LNCAP (cell line): ENCODE data around the gene MINDY4.

Experiments
- TF ChIP-seq, protein P1 (sequence below): fragments of 450-650 bp; IDR thresholded peaks from 2 replicates; pipeline ENCODE4 v1.5.1; 2017; ENCODE audit warnings: mild to moderate bottlenecking

MINDY4 gene

DNA sequence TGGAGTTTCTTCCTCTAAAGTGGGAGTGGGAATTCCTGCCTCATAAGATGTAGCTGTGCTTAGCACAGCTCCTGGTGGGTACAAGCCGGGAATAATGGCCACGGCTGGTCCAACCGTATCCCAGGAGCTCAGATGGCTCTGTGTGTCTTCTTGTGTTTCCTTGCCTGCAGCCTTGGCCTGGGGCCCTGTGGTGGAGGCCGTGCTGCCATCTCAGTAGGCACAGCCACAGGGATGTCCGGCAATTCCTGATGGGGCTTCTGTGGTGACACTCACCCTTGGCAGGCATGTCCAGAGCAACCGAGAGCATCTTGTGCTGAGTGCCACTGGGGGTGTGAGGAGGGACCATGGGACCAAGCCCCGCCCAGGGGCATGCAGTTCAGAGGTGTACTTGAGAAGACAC is 90.4 kb downstream of the MINDY4 start:
- TF ChIP-seq, protein P1, sequence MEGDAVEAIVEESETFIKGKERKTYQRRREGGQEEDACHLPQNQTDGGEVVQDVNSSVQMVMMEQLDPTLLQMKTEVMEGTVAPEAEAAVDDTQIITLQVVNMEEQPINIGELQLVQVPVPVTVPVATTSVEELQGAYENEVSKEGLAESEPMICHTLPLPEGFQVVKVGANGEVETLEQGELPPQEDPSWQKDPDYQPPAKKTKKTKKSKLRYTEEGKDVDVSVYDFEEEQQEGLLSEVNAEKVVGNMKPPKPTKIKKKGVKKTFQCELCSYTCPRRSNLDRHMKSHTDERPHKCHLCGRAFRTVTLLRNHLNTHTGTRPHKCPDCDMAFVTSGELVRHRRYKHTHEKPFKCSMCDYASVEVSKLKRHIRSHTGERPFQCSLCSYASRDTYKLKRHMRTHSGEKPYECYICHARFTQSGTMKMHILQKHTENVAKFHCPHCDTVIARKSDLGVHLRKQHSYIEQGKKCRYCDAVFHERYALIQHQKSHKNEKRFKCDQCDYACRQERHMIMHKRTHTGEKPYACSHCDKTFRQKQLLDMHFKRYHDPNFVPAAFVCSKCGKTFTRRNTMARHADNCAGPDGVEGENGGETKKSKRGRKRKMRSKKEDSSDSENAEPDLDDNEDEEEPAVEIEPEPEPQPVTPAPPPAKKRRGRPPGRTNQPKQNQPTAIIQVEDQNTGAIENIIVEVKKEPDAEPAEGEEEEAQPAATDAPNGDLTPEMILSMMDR: no peak

DNA sequence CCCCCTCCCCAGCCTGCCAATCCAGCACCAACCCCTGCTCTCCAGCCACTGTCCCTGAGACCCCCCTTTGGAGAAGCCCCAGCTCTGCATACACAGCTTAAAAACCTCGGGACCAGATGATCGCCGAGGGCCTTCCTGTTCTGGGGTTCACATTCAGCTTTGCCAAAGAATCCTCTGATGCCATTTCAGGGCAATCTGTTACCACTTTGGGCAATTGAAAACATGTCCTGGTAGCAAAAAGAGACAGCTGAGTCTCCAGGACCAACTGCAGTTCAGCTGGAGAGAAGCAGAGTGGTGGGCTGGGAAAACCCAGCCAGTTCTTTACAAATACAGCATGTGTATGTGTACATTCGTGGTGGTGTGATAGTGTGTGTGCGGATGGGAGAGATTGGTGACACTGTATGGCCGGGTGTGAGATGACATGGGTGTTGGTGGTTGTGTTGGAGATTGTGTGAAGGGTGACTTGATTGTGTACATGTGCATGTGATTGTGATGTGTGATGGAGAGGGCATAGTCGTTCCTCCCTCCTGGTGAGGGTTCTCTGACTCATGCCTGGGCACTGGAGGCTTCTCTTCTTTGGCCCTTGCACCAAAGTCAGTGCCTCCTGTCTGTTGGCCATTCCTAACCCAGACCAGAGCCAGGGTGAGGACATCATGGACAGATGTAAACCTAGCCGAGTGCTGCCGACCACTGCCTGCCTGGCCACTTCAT is 91.9 kb downstream of the MINDY4 start:
- TF ChIP-seq, protein P1: no peak

- TF ChIP-seq, protein P1: no peak
Observed at GRCh38 chr7:30863706-30864035, 92.5 kb downstream of the MINDY4 start.

DNA sequence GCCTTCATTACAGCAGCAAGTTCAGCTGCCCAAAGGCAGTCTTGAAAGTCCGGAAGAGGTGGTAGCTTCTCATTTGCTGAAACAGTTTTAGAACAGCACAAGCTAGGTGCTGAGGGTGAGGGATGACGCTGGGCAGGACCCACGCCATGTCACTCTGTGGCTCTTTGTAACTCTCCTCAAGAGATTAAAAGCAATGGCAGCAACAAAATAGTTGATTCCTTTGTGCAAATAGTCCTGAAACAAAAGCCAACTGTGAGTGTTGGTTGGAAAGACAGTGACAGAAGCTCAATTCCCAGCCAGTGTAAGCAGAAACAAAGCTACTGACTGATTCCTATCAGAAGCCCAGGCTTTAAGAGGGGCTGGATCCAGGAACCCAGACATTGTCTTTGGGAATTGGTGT is 92.9 kb downstream of the MINDY4 start:
- TF ChIP-seq, protein P1: no peak

- TF ChIP-seq, protein P1: no peak
Observed at GRCh38 chr7:30865076-30865475, 93.9 kb downstream of the MINDY4 start.

DNA sequence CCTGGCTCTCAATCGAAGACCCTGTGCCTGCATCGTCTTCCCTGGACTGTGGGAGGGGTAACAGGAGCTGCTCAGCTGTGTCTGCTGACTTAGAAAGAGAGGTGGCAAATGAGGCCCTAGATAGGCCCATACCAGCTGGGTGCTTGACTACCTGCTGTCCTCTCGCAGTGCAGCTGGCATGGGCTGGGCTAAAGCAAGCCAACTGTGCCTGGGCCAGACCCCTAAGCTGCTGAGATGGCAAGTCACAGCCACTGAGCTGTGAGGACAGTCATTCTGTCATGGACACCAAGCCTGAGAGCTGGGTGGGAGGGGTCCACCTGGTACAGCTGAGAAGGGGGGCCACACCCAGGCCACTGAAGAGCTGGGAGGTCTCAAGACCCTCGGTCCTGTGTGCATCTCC is 94.6 kb downstream of the MINDY4 start:
- TF ChIP-seq, protein P1: no peak

GRCh38 chr7:30866939-30867338 is 95.7 kb downstream of the MINDY4 start:
- TF ChIP-seq, protein P1: no peak

- TF ChIP-seq, protein P1: no peak
Observed at GRCh38 chr7:30867483-30867882, 96.3 kb downstream of the MINDY4 start.
